AML-193 (cell line): ENCODE results near the gene MCC.

Experiments used
- DNase-seq, 2 experiments: peaks; one replicate each; lab custom pipeline; 2025; lab: John Stamatoyannopoulos, UW

Gene MCC

DNA sequence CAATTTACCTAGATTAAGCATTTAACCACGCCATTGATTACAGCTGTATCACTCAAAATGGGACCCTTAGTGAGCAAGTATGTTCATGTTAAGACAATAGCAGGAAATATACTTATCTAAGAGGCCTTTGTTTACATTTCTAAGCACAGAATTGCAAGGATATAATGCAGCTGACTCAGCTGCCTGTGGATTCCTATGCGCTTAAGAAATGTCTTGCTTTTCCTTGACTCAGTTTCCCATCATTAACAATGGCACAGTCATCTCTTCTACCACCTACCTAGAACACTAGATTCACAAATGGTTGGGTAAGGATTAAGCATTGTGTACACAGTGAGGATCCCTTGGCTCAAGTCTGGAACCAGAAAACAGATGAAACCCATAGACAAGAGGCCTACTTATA, 217.2 kb downstream of the MCC start:
- no peak for DNase-seq

DNA sequence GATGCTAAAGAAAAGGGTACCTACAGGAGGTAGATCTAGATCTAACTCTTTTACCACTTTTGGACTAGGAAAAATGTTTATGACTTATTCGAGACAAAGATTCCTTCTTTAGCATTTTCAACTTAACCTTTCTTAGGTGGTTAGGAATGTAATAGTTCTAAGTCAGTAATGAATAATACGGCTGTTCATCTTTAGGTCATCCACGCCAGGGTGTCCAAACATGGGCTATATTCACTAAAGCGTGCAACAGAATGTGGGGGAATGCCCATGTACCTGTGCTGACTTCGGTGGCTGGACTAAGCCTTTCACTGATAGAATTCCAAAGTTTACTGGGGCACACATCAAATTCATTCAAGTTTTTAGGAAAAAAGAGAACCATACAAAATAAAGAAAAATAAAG, 218.2 kb downstream of the MCC start:
- DNase-seq: no peak

DNA sequence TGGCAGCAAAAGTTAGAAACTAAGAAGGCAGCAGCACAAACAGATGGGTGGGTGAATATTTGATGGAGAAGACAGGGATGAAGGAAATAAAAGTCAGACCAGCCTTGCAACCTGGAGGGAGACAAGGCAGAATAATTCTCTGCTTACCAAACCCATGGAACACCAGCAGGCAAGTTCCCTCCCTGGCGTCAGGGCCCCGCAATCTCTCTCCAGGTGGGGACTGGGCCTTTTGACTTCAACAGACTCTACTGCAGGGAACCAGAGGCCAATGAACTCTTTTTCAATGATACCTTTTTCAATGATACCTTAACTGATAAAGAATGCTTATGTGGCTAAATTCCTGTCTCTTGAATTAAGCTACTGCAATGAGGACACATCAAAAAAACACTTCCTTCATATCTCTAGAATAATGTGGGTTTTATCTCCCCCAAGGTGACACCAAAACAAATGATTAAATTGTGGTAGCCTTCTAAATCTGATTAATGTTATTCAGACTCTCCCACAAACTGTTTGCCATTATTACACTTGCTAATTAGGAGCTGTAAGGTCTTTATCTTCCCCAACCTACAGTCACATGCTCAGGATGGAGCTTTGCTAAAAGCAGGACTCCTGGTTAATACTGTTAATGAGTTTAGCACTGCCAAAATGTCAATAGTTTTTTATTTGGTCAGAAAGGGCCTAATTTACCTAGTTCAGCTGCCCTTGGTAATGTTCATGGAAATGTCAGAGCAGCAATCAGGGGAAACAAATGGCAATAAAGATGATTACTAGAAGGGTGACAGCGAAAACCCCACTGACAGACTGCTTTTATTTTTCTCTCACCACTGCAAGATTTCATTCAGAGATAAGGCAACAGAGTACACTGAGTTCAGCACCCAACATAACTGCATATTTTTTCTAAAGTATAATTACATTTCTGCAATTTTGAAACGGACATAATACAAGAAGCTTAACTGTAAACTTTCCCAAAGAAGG, 218.9 kb downstream of the MCC start:
- no peak for DNase-seq

DNA sequence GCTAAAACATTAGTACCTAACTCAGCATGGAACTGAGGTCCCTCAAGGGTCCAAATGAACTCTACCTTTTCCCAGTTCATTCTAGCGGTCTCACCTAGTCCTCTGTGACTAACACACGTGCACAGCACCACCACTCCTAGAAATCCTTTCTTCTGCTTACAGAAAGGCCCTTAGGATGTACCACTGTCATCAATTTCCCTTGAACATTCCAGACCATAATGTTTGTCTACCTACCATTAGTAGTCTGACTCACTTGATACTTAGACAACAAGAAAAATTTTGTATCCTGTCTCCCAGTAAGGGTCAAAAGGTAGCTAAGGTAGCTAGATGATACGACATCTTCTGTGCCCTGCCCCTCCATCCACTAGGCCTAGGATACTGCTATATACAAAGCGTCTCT, 220.0 kb downstream of the MCC start:
- no peak for DNase-seq

DNA sequence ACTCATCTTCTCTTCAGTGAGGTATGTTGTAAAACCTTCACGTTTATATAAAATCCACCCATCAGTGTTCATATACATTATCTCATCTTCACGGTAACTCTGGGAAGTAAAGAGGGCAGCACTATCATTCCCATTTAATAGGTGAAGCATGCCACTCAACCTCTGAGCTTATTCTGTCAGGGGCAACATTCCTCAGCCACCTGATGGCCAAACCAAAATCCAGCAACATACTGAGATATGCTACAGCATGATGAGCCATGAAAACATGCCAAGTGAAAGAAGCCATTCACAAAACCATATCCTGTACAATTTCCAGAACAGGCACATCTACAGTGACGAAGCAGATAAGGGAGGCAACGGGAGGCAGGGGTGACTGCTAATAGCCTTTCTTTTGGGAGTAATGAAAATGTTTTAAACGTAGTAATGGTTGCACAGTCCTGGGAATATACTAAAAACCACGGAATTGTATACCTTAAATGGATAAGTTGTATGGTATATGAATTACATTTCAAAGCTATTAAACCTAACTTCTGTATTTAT, 220.8 kb downstream of the MCC start:
- DNase-seq: no peak

DNA sequence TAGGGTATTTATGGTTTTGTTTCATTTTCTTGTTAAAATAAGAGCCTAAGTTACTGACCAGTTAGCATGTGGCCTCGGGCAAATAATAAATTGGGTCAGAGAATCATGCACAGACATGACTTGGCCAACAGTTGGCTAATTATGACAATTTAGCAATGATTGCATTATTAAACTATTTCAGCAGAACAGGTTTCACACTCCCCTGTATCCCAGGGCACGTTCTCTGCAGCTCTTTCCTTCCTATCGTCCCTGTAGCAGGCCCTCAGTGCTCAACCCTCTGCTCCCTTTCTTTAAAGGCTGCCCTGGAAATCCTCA, 221.4 kb downstream of the MCC start:
- no peak for DNase-seq

DNA sequence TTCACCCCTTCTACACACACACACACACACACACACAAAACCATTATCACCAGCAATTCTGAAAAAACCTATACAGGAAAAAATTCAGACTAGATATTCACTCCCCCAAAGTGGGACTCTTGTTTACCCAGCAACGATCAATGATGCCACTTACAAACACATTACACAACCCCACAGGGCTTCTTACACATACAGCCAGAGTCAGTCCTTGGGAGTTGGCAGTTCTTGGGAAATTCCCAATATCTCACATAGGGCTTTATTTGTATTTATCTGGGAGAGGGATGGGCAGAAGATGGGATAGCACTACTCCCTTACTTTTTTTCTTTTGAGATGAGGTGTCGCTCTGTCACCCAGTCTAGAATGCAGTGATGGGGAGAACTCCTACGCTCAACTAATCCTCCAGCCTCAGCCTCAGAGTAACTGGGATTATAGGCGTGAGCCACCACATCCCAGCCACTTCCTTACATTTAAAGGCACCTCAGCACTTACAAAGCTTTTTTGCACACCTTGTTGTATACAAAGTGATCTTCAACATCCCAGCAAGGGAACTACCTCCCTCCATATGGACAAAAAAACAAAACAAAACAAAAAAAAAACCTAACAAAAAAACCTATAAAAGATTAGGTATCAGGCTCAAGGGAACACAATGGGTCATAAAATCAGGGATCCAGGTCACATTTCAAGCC, 221.9 kb downstream of the MCC start:
- DNase-seq: no peak

DNA sequence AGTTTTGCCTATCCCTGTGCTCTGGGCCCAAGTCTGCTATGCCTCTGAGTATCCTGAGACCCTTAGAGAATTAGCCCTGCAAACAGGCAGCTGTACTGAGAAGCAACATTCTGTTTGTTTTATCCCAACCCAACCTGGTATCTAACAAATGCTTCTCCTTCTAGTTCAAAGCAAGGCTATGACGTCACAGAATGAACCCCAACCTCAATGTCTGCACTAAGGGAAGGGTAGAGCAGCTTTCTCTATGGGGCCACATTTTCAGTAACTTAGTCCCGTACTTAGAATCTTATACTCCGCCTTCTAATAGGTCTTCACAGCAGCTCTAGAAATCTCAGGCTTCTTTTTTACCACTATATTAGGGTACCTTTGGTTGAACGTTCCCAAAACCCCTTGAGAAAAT, 223.1 kb downstream of the MCC start:
- no peak for DNase-seq

DNA sequence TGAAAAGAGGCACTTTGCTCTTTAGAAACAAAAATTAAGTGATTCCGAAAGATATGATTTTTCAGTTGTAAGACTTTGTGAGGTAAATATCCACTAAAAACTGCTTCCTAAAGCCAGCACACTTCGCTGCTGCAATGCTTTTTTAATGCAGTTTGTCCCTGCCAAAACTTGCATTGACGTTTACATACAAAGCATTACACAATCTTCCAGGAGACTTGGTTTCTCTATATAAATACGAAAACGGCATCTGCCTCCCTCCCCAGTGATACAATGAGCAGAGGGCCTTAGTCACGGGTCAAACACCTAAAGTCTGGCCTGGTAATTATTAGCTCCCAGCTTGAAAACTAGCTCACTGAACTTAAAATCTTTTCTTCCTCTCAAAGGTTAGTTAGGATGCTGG, 224.2 kb downstream of the MCC start:
- no peak for DNase-seq

DNA sequence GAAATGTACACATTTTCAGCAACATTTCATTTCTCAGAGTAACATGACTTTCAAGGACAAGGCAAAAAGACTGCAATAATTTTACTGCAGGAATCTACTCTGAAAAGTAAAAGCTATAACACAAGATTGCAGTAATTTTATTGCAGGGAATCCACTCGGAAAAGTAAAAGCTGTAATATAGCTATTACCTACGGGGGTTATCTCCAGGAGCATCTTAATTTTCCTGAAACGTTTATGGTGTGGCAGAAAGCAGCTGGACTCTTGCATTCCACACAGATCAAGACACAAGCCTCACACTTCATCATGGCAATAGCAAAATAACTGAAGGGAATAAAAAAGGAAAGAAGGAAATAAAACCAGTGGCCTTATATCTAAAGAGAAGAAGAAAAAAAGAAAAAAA, 224.7 kb downstream of the MCC start:
- no peak for DNase-seq

DNA sequence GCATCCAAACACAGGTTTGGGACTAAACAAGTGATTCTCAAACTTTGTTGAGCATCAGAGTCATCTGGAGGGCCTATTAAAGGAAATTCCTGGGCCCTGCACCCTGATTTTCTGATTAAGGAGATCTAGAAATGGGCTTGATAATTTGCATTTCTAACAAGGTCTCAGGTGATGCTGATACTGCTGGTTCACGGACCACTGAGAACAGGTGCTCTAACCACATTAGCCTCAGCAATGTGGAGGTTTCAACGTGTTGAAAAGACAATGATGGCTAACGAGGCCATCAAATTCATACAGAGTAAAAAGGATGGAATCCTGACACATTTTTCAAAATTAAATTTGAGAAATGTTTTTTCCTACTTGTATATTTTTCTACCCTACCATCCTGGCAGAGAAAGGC, 225.6 kb downstream of the MCC start:
- no peak for DNase-seq

DNA sequence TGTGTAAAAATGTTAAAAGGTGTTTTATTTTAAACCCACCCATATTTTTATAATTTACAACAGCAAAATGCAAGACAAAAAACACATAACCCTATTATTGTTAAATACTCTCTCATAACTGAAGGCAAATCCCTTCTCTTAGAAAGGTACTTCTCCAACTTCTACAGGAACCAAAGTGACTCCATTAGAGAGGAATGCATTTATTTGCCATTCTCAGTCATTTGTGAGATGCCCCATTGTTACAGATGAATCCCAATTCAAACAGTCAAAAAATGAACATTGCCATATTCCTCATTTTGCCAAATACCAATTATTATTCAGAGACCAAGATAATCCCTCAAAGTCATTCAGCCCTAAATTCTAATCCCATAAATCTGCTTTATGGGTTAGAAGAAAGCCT, 229.2 kb downstream of the MCC start:
- no peak for DNase-seq

DNA sequence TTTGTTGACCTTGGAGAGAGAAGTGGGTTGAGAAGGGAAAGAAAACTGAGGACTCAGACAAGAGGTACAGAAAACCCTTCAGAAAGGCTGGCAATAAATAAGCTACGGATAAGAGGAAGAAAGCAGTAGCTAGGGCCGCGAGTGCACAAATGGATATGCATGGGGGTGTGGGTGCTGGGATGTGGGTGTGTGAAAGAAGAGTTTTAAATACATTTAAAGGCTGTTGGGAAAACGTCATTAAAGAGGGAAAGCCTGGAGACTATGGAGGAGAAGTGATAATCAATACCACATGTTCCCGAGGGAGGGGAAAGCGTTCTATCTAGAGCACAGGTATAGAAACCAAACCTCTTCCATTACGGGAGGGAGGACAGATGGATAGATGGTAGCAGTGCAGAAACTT, 230.7 kb downstream of the MCC start:
- DNase-seq: no peak

DNA sequence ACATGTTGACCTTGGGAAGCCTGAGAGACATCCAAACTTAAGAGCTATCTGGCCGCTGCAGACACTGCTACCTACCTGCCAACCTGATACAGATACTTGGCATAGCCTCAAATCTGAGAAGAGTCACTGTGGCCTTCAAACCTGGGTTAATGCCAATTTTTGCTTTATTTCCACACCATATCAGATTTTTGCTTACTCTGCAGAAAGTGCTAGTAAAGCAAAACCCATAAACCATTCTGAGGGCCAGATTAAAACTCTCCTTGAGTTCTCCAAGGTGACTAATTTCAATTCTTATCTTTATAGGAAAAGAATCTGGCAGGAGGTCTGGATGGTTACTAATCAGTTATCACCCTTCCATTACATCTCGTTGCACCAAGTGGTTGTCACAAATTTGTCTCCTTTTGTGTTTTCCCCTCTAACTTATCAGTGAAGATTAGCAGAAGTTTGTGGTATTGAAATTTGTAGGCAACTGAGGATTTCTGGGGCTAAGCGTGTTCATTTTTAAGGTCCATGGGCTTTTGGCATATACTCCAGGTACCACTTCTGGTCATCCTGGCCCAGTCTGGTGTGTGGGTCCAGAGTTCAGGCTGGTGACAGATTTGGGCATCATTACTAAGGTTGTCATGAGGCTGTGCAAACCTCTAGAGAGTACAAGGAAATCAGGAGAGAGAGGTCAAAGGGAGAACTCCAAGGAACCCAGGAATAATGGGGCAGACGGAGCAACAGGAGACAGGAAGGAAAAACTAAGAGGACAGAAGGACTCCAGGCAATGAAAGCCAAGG, 231.4 kb downstream of the MCC start:
- no peak for DNase-seq

DNA sequence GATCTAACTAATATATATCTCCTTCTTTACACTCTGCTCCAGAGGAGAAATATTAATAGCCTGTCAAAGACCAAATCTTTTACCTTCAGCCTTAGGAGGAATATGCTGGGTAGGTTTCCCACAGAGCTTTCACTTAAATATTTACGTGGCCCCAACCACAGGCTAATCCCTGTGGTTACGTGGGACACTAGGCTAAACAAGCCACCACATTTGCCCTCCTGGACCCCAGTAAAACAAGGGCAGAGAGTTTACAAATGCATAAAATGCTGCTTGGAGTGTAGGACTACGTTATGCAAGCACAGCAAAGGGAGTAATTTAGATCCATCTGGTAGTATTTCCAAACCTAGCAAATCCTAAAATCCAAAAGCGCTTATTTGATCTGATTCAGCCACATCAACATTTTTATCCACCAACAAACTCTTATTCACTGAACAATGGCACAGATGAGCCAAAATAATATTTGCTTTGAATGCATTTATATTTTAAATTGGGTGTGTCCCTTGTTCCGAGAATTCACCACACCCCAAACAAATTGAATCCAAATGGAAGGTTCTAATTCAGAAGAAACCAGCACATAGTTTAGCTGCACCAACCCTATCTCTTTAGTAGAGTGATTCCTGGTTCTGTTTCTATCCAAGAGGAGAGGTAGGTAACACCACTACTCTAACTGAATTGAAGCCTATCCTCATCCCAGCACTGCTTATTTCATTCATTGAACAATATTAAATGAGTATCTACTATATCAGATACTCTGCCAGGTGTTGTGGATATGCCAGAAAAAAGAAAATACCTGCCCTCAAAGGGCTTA, 232.5 kb downstream of the MCC start:
- no peak for DNase-seq

DNA sequence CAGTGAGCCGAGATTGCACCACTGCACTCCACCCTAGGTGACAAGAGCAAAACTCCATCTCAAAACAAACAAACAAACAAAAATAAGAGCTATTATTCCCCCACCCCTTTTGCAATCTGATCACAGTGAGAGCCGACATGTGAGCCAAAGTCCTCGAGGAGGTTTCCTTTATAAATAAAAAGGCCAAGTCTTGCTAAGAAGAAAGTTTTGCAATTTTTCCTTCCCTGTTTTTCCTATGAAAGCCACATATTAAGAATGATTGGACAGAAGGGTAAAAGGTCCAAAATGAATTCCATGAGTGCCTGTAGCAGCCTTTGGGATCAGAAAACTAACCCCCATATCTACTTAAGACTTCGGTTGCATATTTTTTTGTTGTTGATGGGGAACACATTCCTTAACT, 233.1 kb downstream of the MCC start:
- no peak for DNase-seq

DNA sequence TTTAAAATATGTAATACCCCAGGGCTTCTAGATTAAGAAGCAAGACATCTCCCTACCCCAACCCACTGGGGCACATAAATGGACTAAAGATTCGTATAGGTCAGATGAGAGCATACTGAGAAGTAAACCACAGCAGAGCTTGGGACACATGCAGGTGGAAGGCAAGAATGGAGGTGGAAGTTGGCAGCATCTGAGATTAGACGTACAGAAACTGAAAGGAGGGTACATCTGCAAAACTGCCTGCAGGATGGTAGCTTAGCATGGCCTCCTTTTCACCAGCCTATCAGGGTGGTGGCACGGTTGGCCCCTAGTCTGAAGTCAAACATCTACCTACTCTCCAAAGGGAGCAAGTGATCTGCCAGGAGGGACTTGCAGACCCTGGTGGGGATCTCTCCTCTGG, 235.2 kb downstream of the MCC start:
- DNase-seq: no peak

DNA sequence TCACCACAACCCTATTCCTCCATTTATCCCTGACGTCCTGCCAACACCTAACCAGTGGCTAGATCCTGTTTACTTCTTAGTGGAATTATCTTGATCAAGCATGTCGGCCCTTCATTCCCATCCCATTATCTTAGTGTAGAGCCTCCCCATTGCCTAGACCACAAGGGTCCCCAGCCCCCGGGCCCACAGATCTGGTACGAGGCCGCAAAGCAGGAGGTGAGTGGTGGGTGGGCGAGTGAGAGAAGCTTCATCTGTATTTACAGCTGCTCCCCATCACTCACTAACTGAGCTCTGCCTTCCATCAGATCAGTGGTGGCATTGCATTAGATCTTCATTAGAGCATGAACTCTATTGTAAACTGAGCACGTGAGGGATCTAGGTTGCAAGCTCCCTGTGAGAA, 236.2 kb downstream of the MCC start:
- DNase-seq: no peak

DNA sequence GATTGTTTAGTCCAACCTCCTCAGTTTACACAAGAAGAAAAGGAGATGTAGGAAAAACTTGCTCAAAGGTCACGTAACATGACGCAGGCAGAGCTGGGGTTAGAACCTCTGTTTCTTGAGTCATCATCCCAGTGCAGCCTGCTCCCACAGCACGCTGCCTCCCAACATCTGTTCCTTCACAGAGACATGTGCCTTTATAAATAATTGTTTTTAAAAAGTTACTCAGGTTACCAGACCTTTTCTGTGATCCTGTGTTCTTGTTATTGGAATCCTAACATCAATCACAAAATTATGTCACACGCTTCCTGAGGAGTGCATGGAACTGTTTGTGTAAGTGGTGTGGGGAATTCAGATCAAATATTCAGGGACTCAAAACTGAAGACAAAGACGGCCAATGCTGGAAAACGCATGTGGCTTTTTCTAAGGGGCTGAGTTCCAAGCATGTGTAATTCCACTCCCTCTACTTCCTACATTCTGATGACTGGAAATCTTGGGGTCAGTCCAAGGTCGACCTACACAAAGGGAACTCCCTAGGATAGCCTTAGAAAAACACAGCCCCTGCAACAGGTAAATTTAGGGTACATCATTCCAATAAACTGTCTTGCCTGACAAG, 237.8 kb downstream of the MCC start:
- DNase-seq: no peak

DNA sequence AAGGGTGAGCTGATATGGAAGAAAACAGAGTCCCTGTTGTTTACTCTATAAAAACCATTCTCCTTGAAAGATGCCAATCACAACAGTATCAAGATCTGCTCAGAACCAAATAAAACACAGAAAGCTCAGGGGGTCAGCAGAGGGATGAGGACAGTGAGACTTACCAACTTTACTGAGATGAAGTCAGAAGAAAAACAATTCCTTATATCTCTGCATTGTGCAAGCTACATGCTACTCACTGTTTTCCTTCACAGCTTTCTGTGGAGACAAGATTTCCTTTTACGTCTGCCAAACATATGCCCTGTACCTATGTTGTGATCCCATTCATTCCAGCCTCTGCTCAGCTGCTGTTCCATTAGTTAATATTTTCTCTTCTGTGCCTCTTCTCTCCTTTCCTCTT, 239.0 kb downstream of the MCC start:
- no peak for DNase-seq

DNA sequence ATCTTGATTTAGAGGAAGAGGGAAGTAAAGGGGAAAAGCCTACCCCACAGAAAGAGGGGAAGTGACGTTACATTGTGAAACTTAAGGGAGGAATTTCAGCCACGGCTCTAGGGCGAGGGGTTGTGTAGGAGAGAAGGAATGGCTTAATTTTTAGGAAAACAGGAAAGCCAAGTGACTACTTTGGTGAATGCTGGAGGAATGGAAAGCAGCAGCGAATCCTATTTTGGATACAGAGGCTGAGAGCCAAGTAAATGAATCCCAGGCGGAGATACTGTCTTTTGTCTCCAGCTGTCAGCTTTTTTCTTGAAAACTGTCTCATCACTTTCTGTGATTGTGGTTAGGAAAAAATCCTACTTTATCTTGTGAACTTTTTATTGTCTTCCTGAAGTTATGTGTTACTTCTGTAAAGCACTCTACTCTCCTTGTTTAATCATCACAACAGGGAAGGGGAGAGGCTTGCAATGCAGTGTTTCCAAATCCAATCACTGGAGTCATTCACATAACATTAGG, 241.8 kb downstream of the MCC start:
- peak; percentile 29 to 55 for DNase-seq
